NCI-H460 (cell line): Measurements from ENCODE around the gene SSC5D. TPM values are rescaled to one million over a fixed set of nuclear protein-coding genes. Genes with fewer than 3 reads are reported as not detected.
"Not testable (repeated sequence)": the region's sequence is repeated elsewhere in the genome, so short reads cannot be mapped to it uniquely, and the experiment has no call there.

Experiments used
- DNase-seq: peaks from one replicate; pipeline ENCODE4 v3.0.0-alpha.2; 2016; ENCODE audit warnings: low read depth; ENCODE audit errors: extremely low read depth
- total RNA-seq: library from RNA; depleted of rRNA; stranded (reverse); fragments of >200 nt; shearing (Covaris generic); gene quantifications from 2 replicates; pipeline ENCODE4 v1.2.3, GENCODE V29; 2014

Gene SSC5D
- total RNA-seq, 1 experiment from 2014 or later = 0.07 TPM

- no peak for DNase-seq
These were observed 2.7 kb upstream of the SSC5D start for GRCh38 chr19:55485439-55486011.

- DNase-seq = no peak
These were observed 1.9 kb upstream of the SSC5D start for GRCh38 chr19:55486043-55486970.

GRCh38 chr19:55486971-55487923 lies 989 bp upstream of the SSC5D start:
- no peak for DNase-seq

GRCh38 chr19:55488986-55489710 lies 912 bp downstream of the SSC5D start:
- DNase-seq = no peak

GRCh38 chr19:55489711-55490477 lies 1.7 kb downstream of the SSC5D start:
- no peak for DNase-seq

- DNase-seq = no peak
These were observed 2.5 kb downstream of the SSC5D start for GRCh38 chr19:55490478-55491432.

GRCh38 chr19:55491546-55492360 lies 3.5 kb downstream of the SSC5D start:
- DNase-seq = no peak

GRCh38 chr19:55492362-55492944 lies 4.2 kb downstream of the SSC5D start:
- DNase-seq = no peak

GRCh38 chr19:55493052-55493644 lies 4.9 kb downstream of the SSC5D start:
- DNase-seq = no peak

- no peak for DNase-seq
These were observed 5.5 kb downstream of the SSC5D start for GRCh38 chr19:55493645-55494171.

- no peak for DNase-seq
These were observed 6.0 kb downstream of the SSC5D start for GRCh38 chr19:55494172-55494761.

GRCh38 chr19:55495646-55496349 lies 7.6 kb downstream of the SSC5D start:
- no peak for DNase-seq

- DNase-seq = not testable (repeated sequence)
These were observed 8.6 kb downstream of the SSC5D start for GRCh38 chr19:55496820-55497219.

- no peak for DNase-seq
These were observed 9.5 kb downstream of the SSC5D start for GRCh38 chr19:55497763-55498162.

- DNase-seq = no peak
These were observed 10.1 kb downstream of the SSC5D start for GRCh38 chr19:55498246-55498840.
